IMR-90 (cell line): Measurements from ENCODE around the gene ST6GALNAC5. TPM values are rescaled to one million over a fixed set of nuclear protein-coding genes. Genes with fewer than 3 reads are reported as not detected.
A peak's percentile ranks its signal among the peaks of the same experiment; 100 is the strongest.

Source experiments
- ATAC-seq: fragments of 200-7000 bp; cut with Tn5 transposase; 2 replicates; pipeline ENCODE4 v1.9.1; 2020; ENCODE audit warnings: low read depth, mild to moderate bottlenecking, moderate library complexity
- BruUV-seq: library from RNA; stranded (reverse); fragments of 400-500 nt; replicated peaks from 2 replicates; lab custom pipeline; 2021; lab: Mats Ljungman, UMichigan
- CTCF ChIA-PET: fragments of 300-600 bp; formaldehyde crosslinking; extraction: SDS; loops from one replicate; lab custom pipeline; 2021; ENCODE audit warnings: antibody characterized with exemption; lab: Yijun Ruan, JAX
- POLR2A ChIA-PET: fragments of 300-600 bp; sonication (Branson Sonifier 250); formaldehyde crosslinking; loops from one replicate; lab custom pipeline; 2022; ENCODE audit warnings: antibody characterized with exemption; ENCODE audit not compliant: unreplicated experiment; lab: Charles Lee
- DNase-seq: peaks from one replicate; pipeline ENCODE4 v3.0.0; 2013
- H2AFZ ChIP-seq: replicated peaks from 2 replicates; pipeline ENCODE3; 2013; ENCODE audit warnings: low read length, mild to moderate bottlenecking; ENCODE audit not compliant: poor library complexity
- H2AK5ac ChIP-seq: 2 replicates; pipeline ENCODE4 v1.6.1; 2013; ENCODE audit warnings: low read depth, low read length, inconsistent platforms
- H2AK9ac ChIP-seq: replicated peaks from 2 replicates; pipeline ENCODE3; 2013; ENCODE audit warnings: mild to moderate bottlenecking, low read depth, low read length, moderate library complexity; ENCODE audit not compliant: poor library complexity
- H2BK120ac ChIP-seq: 2 replicates; pipeline ENCODE4 v1.6.1; 2013; ENCODE audit warnings: low read depth, low read length, inconsistent platforms
- H2BK15ac ChIP-seq: 3 replicates; pipeline ENCODE4 v1.6.1; 2013; ENCODE audit warnings: low read depth, low read length, inconsistent platforms
- H2BK20ac ChIP-seq: 2 replicates; pipeline ENCODE4 v1.6.1; 2013; ENCODE audit warnings: low read depth, mild to moderate bottlenecking, inconsistent platforms, low read length, moderate library complexity
- H2BK5ac ChIP-seq: 2 replicates; pipeline ENCODE4 v1.6.1; 2013; ENCODE audit warnings: mild to moderate bottlenecking, low read depth, low read length, inconsistent platforms; ENCODE audit not compliant: poor library complexity, severe bottlenecking
- H3K14ac ChIP-seq: replicated peaks from 2 replicates; pipeline ENCODE4 v1.6.1; 2013; ENCODE audit warnings: low read depth, low read length, inconsistent platforms
- H3K18ac ChIP-seq: 2 replicates; pipeline ENCODE4 v1.6.1; 2013; ENCODE audit warnings: low read depth, low read length, control low read depth
- H3K23ac ChIP-seq: 2 replicates; pipeline ENCODE4 v1.6.1; 2013; ENCODE audit warnings: low read depth, low read length, inconsistent platforms
- H3K27ac ChIP-seq: 2 replicates; pipeline ENCODE4 v1.5.1; 2013; ENCODE audit warnings: mild to moderate bottlenecking, control low read depth, low read length; ENCODE audit not compliant: insufficient read depth
- H3K27me3 ChIP-seq: 2 replicates; pipeline ENCODE4 v1.6.1; 2013; ENCODE audit warnings: low read length; ENCODE audit not compliant: control insufficient read depth, insufficient read depth
- H3K36me3 ChIP-seq: 2 replicates; pipeline ENCODE4 v1.6.1; 2013; ENCODE audit warnings: low read length, mixed read lengths; ENCODE audit not compliant: control insufficient read depth, insufficient read depth
- H3K4ac ChIP-seq: 2 replicates; pipeline ENCODE4 v1.6.1; 2013; ENCODE audit warnings: low read depth, low read length, inconsistent platforms
- H3K4me1 ChIP-seq: 2 replicates; pipeline ENCODE4 v1.6.1; 2013; ENCODE audit warnings: low read length, mixed read lengths; ENCODE audit not compliant: control insufficient read depth, insufficient read depth
- H3K4me2 ChIP-seq: 2 replicates; pipeline ENCODE4 v1.6.1; 2013; ENCODE audit warnings: low read depth, mild to moderate bottlenecking, control low read depth, low read length, moderate library complexity
- H3K4me3 ChIP-seq: 2 replicates; pipeline ENCODE4 v1.5.1; 2013; ENCODE audit warnings: low read depth, mild to moderate bottlenecking, control low read depth, low read length, moderate library complexity; ENCODE audit not compliant: insufficient read depth
- H3K56ac ChIP-seq: 2 replicates; pipeline ENCODE4 v1.6.1; 2013; ENCODE audit warnings: low read length, inconsistent platforms; ENCODE audit not compliant: insufficient read depth; ENCODE audit errors: extremely low read depth
- H3K79me1 ChIP-seq, 2 experiments: 2 replicates each; pipeline ENCODE4 v1.6.1; 2013; ENCODE audit warnings: low read length in 2 of 2, inconsistent platforms in 1 of 2, low read depth in 1 of 2
- H3K9ac ChIP-seq: 2 replicates; pipeline ENCODE4 v1.6.1; 2013; ENCODE audit warnings: low read depth, low read length, control low read depth
- H3K9me1 ChIP-seq: 2 replicates; pipeline ENCODE4 v1.6.1; 2013; ENCODE audit warnings: low read length, inconsistent platforms; ENCODE audit not compliant: insufficient read depth
- H3K9me3 ChIP-seq: 2 replicates; pipeline ENCODE4 v1.6.1; 2013; ENCODE audit warnings: low read length; ENCODE audit not compliant: control insufficient read depth, insufficient read depth
- H4K20me1 ChIP-seq: 2 replicates; pipeline ENCODE4 v1.6.1; 2013; ENCODE audit warnings: low read length, inconsistent platforms; ENCODE audit not compliant: insufficient read depth
- H4K5ac ChIP-seq: 2 replicates; pipeline ENCODE4 v1.6.1; 2013; ENCODE audit warnings: mild to moderate bottlenecking, low read depth, low read length, control low read depth
- H4K8ac ChIP-seq, 2 experiments: 2 replicates each; pipeline ENCODE4 v1.6.1; 2013; ENCODE audit warnings: low read depth in 2 of 2, low read length in 2 of 2, control low read depth in 1 of 2, inconsistent platforms in 1 of 2
- H4K91ac ChIP-seq: 2 replicates; pipeline ENCODE4 v1.6.1; 2013; ENCODE audit warnings: low read depth, low read length, inconsistent platforms; ENCODE audit not compliant: insufficient read depth
- MXI1 ChIP-seq: IDR thresholded peaks from 2 replicates; pipeline ENCODE4 v1.6.1; 2012; ENCODE audit warnings: low read depth, mild to moderate bottlenecking, low read length, moderate library complexity, borderline replicate concordance
- WGBS, 2 experiments: methylation state at CpG; one replicate each; pipeline versions ENCODE4 v1.1.5 to v1.1.7; 2013; ENCODE audit warnings: missing lambda C conversion rate in 2 of 2; ENCODE audit not compliant: insufficient read length in 1 of 2; ENCODE audit errors: extremely low coverage in 2 of 2; 5-methylcytosine and 5-hydroxymethylcytosine counted together
- dilution Hi-C: fragments of 300-500 bp; cut with HindIII; formaldehyde crosslinking; loops from one replicate; pipeline ENCODE4 v1.14.3; 2018; ENCODE audit warnings: low sequenced_read_pairs; ENCODE audit not compliant: unreplicated experiment
- in situ Hi-C: fragments of 300-500 bp; cut with MboI; formaldehyde crosslinking; loops from 3 replicates; pipeline ENCODE4 v1.14.3; 2019; ENCODE audit warnings: low sequenced_read_pairs, inconsistent platforms, mixed read lengths
- intact Hi-C: fragments of 100-400 bp; cut with micrococcal nuclease; formaldehyde crosslinking; loops from 2 replicates; pipeline ENCODE4 v1.10.0; 2022
- polyA plus RNA-seq, 3 experiments: library from polyadenylated mRNA; depleted of rRNA; stranded (reverse); fragments of >200 nt; gene quantifications; 2 replicates each; pipeline ENCODE4 v1.2.3, GENCODE V29; 2012; ENCODE audit warnings: low replicate concordance in 1 of 3
- total RNA-seq: library from RNA; depleted of rRNA; stranded (reverse); fragments of >200 nt; gene quantifications from 2 replicates; pipeline ENCODE4 v1.2.3, GENCODE V29; 2012

ST6GALNAC5 gene
- total and polyA plus RNA-seq, 2 of the 4 experiments (the other 2 are of a cell fraction) = 3.4 to 4.0 TPM

- H4K20me1 ChIP-seq = no peaks in the 10 kb centered on the region
- ATAC-seq = peak; percentile 27; the same call in 1 of the 2 replicates
- BruUV-seq = no TSS peak
- no peak overlapping the region for H2BK15ac ChIP-seq
- H4K91ac ChIP-seq = no peak overlapping the region
- no peaks in the 10 kb centered on the region for H3K4me1 ChIP-seq
- H2BK5ac ChIP-seq = no peak overlapping the region
- no CpG with 5 or more reads among the region's 1 CpG for WGBS, 2 experiments
- no peak overlapping the region for H3K4ac ChIP-seq
- no peak overlapping the region for H3K14ac ChIP-seq
- H3K18ac ChIP-seq = no peak overlapping the region
- in situ Hi-C loops (no loop called here), intact Hi-C loops (no loop called here), dilution Hi-C loops (no loop called here)
- H2AFZ ChIP-seq = no peak overlapping the region
- H4K8ac ChIP-seq = no peak overlapping the region
- peaks cover 2% of the 10 kb centered on the region for H3K27me3 ChIP-seq
- H4K5ac ChIP-seq = no peak overlapping the region
- H3K27ac ChIP-seq = no peak overlapping the region
- no peak overlapping the region for H3K23ac ChIP-seq
- no peak overlapping the region for H3K9ac ChIP-seq
- no peak overlapping the region for H2AK9ac ChIP-seq
- no peak for TF ChIP-seq MXI1
- H3K36me3 ChIP-seq = no peaks in the 10 kb centered on the region
- CTCF ChIA-PET = no interaction called here
- no peak overlapping the region for H2BK120ac ChIP-seq
- no peaks in the 10 kb centered on the region for H3K79me1 ChIP-seq
- no peaks in the 10 kb centered on the region for H3K9me1 ChIP-seq
- H2AK5ac ChIP-seq = no peak overlapping the region
- no peaks in the 10 kb centered on the region for H3K9me3 ChIP-seq
- H2BK20ac ChIP-seq = no peak overlapping the region
- no peak overlapping the region for H3K4me3 ChIP-seq
- POLR2A ChIA-PET = no interaction called here
- no peak overlapping the region for H3K4me2 ChIP-seq
- H3K56ac ChIP-seq = no peak overlapping the region
- DNase-seq = no peak
These were observed 184.1 kb downstream of the ST6GALNAC5 start for GRCh38 chr1:77051425-77051824.
